Measurements from ENCODE around the gene CORO2B. TPM values are rescaled to one million over a fixed set of nuclear protein-coding genes. Genes with fewer than 3 reads are reported as not detected.

CORO2B gene
- total RNA-seq, 1 donor from 2014 or later, result 3.9 TPM

GRCh38 chr15:68634122-68634482, 55.3 kb downstream of the CORO2B start:
- Mint-ChIP-seq H3K4me3 (no peak overlapping the region), H3K27ac (no peak overlapping the region), H3K36me3 (no peaks in the 10 kb centered on the region), H3K9me3 (no peaks in the 10 kb centered on the region), H3K27me3 (peaks cover 10% of the 10 kb centered on the region), H3K4me1 (ENCODE audit: unreplicated experiment) (peaks cover 32% of the 10 kb centered on the region)
- no peak for DNase-seq (ENCODE audit: extremely low spot score, unreplicated experiment)
- TF ChIP-seq CTCF (conservative IDR thresholded peaks at IDR 0.05), result no peak

- Mint-ChIP-seq H3K27me3 (peaks cover 8% of the 10 kb centered on the region), H3K4me1 (ENCODE audit: unreplicated experiment) (peaks cover 35% of the 10 kb centered on the region), H3K9me3 (no peaks in the 10 kb centered on the region), H3K36me3 (no peaks in the 10 kb centered on the region), H3K27ac (no peak overlapping the region), H3K4me3 (no peak overlapping the region)
- no peak for DNase-seq (ENCODE audit: extremely low spot score, unreplicated experiment)
- TF ChIP-seq CTCF (conservative IDR thresholded peaks at IDR 0.05), result no peak
These were observed 55.7 kb downstream of the CORO2B start for GRCh38 chr15:68634531-68634930.

GRCh38 chr15:68635141-68635540, 56.3 kb downstream of the CORO2B start:
- Mint-ChIP-seq H3K4me1 (ENCODE audit: unreplicated experiment) (peaks cover 37% of the 10 kb centered on the region), H3K4me3 (no peak overlapping the region), H3K27ac (no peak overlapping the region), H3K27me3 (peaks cover 8% of the 10 kb centered on the region), H3K9me3 (no peaks in the 10 kb centered on the region), H3K36me3 (no peaks in the 10 kb centered on the region)
- no peak for TF ChIP-seq CTCF (conservative IDR thresholded peaks at IDR 0.05)
- DNase-seq (ENCODE audit: extremely low spot score, unreplicated experiment), result no peak

- peaks cover 8% of the 10 kb centered on the region for H3K27me3 Mint-ChIP-seq
- H3K27ac Mint-ChIP-seq, result no peak overlapping the region
- TF ChIP-seq CTCF (conservative IDR thresholded peaks at IDR 0.05), result no peak
- no peaks in the 10 kb centered on the region for H3K9me3 Mint-ChIP-seq
- no peak for DNase-seq (ENCODE audit: extremely low spot score, unreplicated experiment)
- peaks cover 49% of the 10 kb centered on the region for H3K4me1 Mint-ChIP-seq (ENCODE audit: unreplicated experiment)
- no peak overlapping the region for H3K4me3 Mint-ChIP-seq
- H3K36me3 Mint-ChIP-seq, result no peaks in the 10 kb centered on the region
These were observed 57.5 kb downstream of the CORO2B start for GRCh38 chr15:68636256-68636655.

- Mint-ChIP-seq H3K9me3 (no peaks in the 10 kb centered on the region), H3K27ac (no peak overlapping the region), H3K36me3 (no peaks in the 10 kb centered on the region), H3K4me3 (no peak overlapping the region), H3K4me1 (ENCODE audit: unreplicated experiment) (peaks cover 48% of the 10 kb centered on the region), H3K27me3 (peaks cover 8% of the 10 kb centered on the region)
- TF ChIP-seq CTCF (conservative IDR thresholded peaks at IDR 0.05), result no peak
- DNase-seq (ENCODE audit: extremely low spot score, unreplicated experiment), result no peak
These were observed 59.1 kb downstream of the CORO2B start for GRCh38 chr15:68637767-68638404.

All from type B pancreatic cell (in vitro differentiated cells).